Effector memory CD4-positive, alpha-beta T cell (primary cell): ENCODE measurements around the gene B4GALNT2.
"Not testable (repeated sequence)": the region's sequence is repeated elsewhere in the genome, so short reads cannot be mapped to it uniquely, and the experiment has no call there.

Source experiments
- DNase-seq, 3 donors: peaks; one replicate each; pipeline ENCODE4 v3.0.0-alpha.2; 2020
- H3K27ac ChIP-seq: 2 replicates; pipeline ENCODE4 v1.7.0; 2013; ENCODE audit warnings: mild to moderate bottlenecking, low read length, moderate library complexity; ENCODE audit not compliant: insufficient read depth, poor library complexity, severe bottlenecking
- H3K27me3 ChIP-seq: replicated peaks from 2 replicates; pipeline ENCODE4 v1.7.0; 2013; ENCODE audit warnings: mild to moderate bottlenecking, low read length; ENCODE audit not compliant: insufficient read depth, control insufficient read depth, poor library complexity, severe bottlenecking
- H3K36me3 ChIP-seq: 2 replicates; pipeline ENCODE4 v1.7.0; 2013; ENCODE audit warnings: mild to moderate bottlenecking, low read length, moderate library complexity; ENCODE audit not compliant: control insufficient read depth, insufficient read depth
- H3K4me1 ChIP-seq: 2 replicates; pipeline ENCODE4 v1.7.0; 2013; ENCODE audit warnings: low read length, mild to moderate bottlenecking; ENCODE audit not compliant: control insufficient read depth, insufficient read depth, poor library complexity, severe bottlenecking
- H3K4me3 ChIP-seq: 2 replicates; pipeline ENCODE4 v1.7.0; 2013; ENCODE audit warnings: low read length, low read depth, mild to moderate bottlenecking; ENCODE audit not compliant: insufficient read depth, poor library complexity, severe bottlenecking
- H3K9me3 ChIP-seq: 2 replicates; pipeline ENCODE4 v1.7.0; 2013; ENCODE audit warnings: mild to moderate bottlenecking, low read length, moderate library complexity; ENCODE audit not compliant: control insufficient read depth

B4GALNT2 gene

DNA sequence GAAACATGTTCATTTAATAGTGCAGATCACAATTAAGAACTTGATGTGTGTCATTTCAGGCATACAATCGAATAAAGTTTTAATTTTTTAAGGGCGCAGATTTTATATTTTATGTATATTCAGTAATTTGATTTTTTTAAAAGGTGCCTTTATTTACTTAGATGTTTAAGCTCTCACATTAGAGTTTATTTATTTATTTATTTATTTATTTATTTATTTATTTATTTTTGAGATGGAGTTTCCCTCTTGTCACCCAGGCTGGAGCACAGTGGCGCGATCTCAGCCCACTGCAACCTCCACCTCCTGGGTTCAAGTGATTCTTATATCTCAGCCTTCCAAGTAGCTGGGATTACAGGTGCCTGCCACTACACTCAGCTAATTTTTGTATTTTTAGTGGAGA lies 3.8 kb downstream of the B4GALNT2 start:
- peaks cover 6% of the 10 kb centered on the region for H3K4me1 ChIP-seq
- no peaks in the 10 kb centered on the region for H3K9me3 ChIP-seq
- H3K36me3 ChIP-seq, result no peaks in the 10 kb centered on the region
- no peak for DNase-seq
- H3K4me3 ChIP-seq, result no peak overlapping the region
- peaks cover 17% of the 10 kb centered on the region for H3K27me3 ChIP-seq
- H3K27ac ChIP-seq, result no peak overlapping the region

DNA sequence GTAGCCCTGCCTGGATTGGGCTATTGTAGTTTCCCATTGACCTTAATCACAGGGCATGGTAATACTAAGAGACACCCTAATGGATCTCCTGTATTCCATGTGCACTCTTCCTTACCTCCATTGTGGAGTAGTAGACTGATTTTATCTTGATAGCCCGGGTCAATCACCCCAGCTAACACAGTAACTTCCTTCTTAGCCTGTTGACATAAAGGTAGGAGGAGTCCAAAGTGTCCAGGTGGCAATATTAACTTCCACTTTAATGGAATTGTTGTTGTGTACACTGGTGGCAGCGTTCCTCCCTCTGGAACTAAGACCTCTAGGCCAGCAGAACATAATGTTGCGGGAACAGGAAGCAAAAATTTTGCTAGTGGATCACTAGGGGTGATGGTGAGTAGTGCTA lies 13.1 kb downstream of the B4GALNT2 start:
- not testable (repeated sequence) for H3K4me1 ChIP-seq, H3K36me3 ChIP-seq, H3K9me3 ChIP-seq, H3K4me3 ChIP-seq, DNase-seq, H3K27me3 ChIP-seq, H3K27ac ChIP-seq

DNA sequence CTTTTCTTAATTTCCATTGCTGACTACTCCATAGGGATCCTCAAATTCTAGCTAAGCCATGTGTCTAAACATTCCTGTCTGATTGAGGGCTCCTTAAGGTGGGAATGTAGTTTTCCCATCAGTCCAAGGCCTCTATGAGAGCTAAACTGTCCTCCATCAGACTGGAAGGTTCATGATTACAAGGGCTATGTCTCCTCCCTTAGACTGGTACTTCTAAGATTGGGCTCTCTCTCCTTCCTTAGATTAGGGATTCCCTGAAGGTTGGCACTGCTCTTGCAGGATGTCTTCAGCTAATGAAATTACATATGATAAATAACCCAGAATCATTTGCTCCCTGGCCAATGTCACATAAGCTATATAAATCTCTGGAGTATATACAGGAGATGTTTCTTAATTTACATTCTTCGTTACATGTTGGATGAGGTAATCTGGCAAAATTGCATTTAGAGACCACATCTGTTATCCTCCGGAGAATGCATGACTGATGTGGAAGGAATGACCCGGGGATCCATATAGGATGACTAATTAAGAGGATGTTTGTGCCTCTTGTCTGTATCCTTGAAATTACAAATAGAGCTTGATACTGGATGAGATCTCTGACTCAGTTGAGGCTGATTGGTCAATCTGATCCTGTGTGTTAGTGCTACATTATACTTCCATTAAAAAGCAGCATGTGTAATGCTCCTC lies 14.2 kb downstream of the B4GALNT2 start:
- Histone ChIP-seq H3K9me3 (no peaks in the 10 kb centered on the region), H3K36me3 (no peaks in the 10 kb centered on the region), H3K27me3 (peaks cover 1% of the 10 kb centered on the region), H3K4me3 (no peak overlapping the region), H3K4me1 (no peaks in the 10 kb centered on the region), H3K27ac (no peak overlapping the region)
- no peak for DNase-seq

DNA sequence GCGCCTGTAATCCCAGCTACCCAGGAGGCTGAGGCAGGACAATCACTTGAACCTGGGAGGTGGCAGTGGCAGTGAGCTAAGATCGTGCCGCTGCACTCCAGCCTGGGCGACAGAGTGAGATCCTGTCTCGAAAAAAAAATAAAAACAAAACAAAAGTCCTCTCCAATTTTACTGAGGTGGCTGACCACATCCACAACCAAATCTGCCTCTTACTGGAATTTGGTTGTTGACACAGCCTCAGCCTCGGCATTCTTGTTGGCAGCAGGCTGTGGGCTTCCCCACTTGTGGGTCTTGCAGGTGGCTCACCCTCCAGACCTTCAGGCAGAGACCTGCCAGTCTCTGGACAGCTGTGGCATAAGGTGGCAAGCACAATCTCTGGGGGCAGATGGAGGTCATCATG lies 15.6 kb downstream of the B4GALNT2 start:
- DNase-seq, result no peak
- Histone ChIP-seq H3K36me3 (no peaks in the 10 kb centered on the region), H3K27me3 (no peaks in the 10 kb centered on the region), H3K9me3 (no peaks in the 10 kb centered on the region), H3K4me3 (no peak overlapping the region), H3K27ac (no peak overlapping the region), H3K4me1 (no peaks in the 10 kb centered on the region)

DNA sequence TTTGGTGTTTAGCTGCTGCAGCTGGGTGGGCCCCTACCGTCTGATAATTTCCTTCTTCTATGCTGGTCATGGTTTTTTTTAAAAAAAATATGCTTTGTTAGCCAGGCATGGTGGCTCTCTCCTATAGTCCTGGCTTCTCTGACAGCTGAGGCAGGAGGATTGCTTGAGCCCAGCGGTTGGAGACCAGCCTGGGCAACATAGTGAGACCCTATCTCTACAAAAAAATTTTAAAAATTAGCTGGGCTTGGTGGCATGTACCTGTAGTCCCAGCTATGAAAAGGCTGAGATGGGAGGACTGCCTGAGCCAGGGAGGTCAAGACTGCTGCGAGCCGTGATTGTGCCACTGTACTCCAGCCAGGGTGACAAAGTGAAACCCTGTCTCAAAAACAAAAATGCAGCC lies 19.4 kb downstream of the B4GALNT2 start:
- no peak for DNase-seq
- no peaks in the 10 kb centered on the region for H3K27me3 ChIP-seq
- H3K27ac ChIP-seq, result no peak overlapping the region
- no peaks in the 10 kb centered on the region for H3K4me1 ChIP-seq
- H3K36me3 ChIP-seq, result no peaks in the 10 kb centered on the region
- no peak overlapping the region for H3K4me3 ChIP-seq
- H3K9me3 ChIP-seq, result no peaks in the 10 kb centered on the region

DNA sequence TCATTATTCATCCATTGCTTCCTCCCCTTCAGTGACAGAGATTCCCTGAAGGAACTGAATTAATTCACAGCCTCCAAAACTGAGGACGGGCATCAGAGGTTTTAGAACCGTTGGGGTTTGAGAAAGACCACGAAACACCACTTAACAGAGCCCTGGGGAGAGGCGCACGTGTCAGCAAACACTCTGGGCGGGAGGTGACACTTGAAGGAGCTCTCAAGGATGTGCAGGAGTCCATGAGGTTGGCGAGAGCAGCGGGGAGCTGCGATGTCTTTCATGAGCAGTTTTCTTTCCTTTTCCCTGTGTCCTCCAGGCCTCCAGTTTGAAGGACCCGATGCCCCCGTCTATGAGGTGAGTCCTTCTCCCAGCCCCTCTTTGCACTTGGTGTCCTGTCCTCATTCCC lies 23.7 kb downstream of the B4GALNT2 start:
- Histone ChIP-seq H3K36me3 (no peaks in the 10 kb centered on the region), H3K27ac (no peak overlapping the region), H3K4me1 (no peaks in the 10 kb centered on the region), H3K9me3 (no peaks in the 10 kb centered on the region), H3K27me3 (peaks cover 4% of the 10 kb centered on the region), H3K4me3 (no peak overlapping the region)
- no peak for DNase-seq

DNA sequence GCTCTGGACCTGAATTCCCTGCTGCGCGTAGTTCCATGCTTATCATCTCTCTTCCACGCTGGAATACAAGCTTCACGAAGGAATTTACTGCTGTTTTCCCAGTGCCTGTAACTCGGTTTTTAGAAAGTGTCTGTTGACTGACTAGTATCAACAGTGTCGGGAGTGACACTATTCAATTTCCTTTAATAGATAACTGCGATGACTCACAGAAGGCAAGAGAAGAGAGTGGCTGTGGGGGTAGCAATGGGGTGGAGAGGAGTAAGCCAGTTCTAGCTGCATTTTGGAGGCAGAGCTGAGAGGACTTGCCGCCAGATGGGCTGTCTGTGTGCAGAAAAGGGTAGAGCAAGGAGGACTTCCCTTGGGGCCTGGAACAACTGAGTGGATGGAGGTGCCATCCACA lies 25.2 kb downstream of the B4GALNT2 start:
- Histone ChIP-seq H3K4me3 (no peak overlapping the region), H3K27me3 (peaks cover 4% of the 10 kb centered on the region), H3K9me3 (no peaks in the 10 kb centered on the region), H3K27ac (no peak overlapping the region), H3K4me1 (no peaks in the 10 kb centered on the region), H3K36me3 (no peaks in the 10 kb centered on the region)
- DNase-seq, result no peak

DNA sequence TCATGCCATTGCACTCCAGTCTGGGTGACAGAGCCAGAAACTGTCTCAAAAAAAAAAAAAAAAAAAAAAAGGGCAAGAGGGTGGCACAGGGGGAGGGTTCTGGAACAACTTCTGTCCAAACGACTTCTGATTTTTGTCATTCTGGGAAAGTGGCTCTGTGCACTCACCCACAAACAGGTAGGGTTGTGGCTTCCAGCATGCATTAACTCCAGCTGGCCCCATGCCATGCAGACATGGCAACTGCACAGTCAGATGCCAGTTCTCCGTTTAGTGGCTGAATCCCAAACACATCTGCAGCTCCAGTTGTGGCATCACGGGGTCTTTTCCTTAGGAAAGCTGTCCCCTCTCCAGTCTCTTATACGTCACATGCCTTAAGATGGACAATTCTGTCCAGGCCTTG lies 30.3 kb downstream of the B4GALNT2 start:
- H3K9me3 ChIP-seq, result no peaks in the 10 kb centered on the region
- H3K27me3 ChIP-seq, result peaks cover 4% of the 10 kb centered on the region
- no peaks in the 10 kb centered on the region for H3K36me3 ChIP-seq
- H3K4me1 ChIP-seq, result no peaks in the 10 kb centered on the region
- DNase-seq, result no peak
- no peak overlapping the region for H3K27ac ChIP-seq
- H3K4me3 ChIP-seq, result no peak overlapping the region

DNA sequence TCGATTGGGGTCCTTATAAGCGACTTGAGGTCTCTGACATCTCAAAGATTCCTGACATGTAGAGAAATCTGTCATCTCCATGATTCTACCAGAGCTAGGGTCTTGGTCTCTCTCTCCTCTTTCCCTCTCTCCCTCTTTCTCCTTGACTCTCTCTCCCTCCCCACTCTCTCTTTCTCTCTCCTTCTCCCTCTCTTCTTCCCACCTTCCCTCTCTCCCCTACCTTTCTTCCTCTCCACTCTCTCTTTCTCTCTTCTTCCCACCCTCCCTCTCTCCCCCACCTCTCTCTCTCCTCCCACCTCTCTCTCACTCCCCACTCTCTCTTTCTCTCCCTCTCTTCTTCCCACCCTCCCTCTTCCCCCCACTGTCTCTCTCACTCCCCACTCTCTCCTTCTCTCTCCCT lies 32.6 kb downstream of the B4GALNT2 start:
- no peak for DNase-seq
- Histone ChIP-seq H3K4me3 (no peak overlapping the region), H3K27ac (no peak overlapping the region), H3K9me3 (no peaks in the 10 kb centered on the region), H3K4me1 (no peaks in the 10 kb centered on the region), H3K27me3 (peaks cover 10% of the 10 kb centered on the region), H3K36me3 (no peaks in the 10 kb centered on the region)

DNA sequence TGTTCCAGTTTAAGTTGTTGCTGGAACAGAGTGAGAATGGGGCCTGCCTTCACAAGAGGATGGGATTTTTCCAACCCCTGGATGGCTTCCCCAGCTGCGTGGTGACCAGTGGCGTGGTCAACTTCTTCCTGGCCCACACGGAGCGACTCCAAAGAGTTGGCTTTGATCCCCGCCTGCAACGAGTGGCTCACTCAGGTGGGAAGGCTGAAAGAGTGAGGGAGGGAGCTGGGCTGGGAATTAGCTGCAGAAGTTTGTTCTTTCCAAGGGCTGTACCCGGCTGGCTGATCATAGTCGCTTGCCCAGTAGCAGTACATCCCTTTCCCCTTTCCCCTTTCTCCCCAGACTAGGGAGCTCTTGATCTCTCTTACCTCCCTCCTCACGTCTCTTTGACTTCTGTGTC lies 36.1 kb downstream of the B4GALNT2 start:
- H3K27me3 ChIP-seq, result peaks cover 6% of the 10 kb centered on the region
- no peaks in the 10 kb centered on the region for H3K9me3 ChIP-seq
- DNase-seq, result no peak
- no peak overlapping the region for H3K4me3 ChIP-seq
- no peaks in the 10 kb centered on the region for H3K36me3 ChIP-seq
- H3K27ac ChIP-seq, result no peak overlapping the region
- no peaks in the 10 kb centered on the region for H3K4me1 ChIP-seq
